ENCODE data around the gene CAND1.

Gene CAND1

GRCh38 chr12:67284561-67284960, 15.4 kb downstream of the CAND1 start:
- H3K27ac ChIP-seq (ENCODE audit: poor library complexity, severe bottlenecking), result no peak overlapping the region
- ATAC-seq (ENCODE audit: low read depth), result no peak
- peaks cover 5% of the 10 kb centered on the region for H3K4me1 ChIP-seq (ENCODE audit: insufficient read depth, poor library complexity, severe bottlenecking)
- no peak for TF ChIP-seq CTCF (IDR thresholded peaks at IDR 0.05; ENCODE audit: poor library complexity, severe bottlenecking)
- DNase-seq (ENCODE audit: low spot score), result no peak
- H3K9me3 ChIP-seq (ENCODE audit: severe bottlenecking), result no peaks in the 10 kb centered on the region
- no peak overlapping the region for H3K4me3 ChIP-seq (ENCODE audit: severe bottlenecking)
- H3K27me3 ChIP-seq (ENCODE audit: insufficient read depth, poor library complexity, severe bottlenecking), result no peaks in the 10 kb centered on the region
- peaks cover 53% of the 10 kb centered on the region for H3K36me3 ChIP-seq (ENCODE audit: low read depth)

GRCh38 chr12:67286257-67286656, 17.1 kb downstream of the CAND1 start:
- Histone ChIP-seq H3K27me3 (ENCODE audit: insufficient read depth, poor library complexity, severe bottlenecking) (no peaks in the 10 kb centered on the region), H3K9me3 (ENCODE audit: severe bottlenecking) (no peaks in the 10 kb centered on the region), H3K4me1 (ENCODE audit: insufficient read depth, poor library complexity, severe bottlenecking) (no peaks in the 10 kb centered on the region), H3K36me3 (ENCODE audit: low read depth) (peaks cover 58% of the 10 kb centered on the region), H3K27ac (ENCODE audit: poor library complexity, severe bottlenecking) (no peak overlapping the region), H3K4me3 (ENCODE audit: severe bottlenecking) (no peak overlapping the region)
- ATAC-seq (ENCODE audit: low read depth), result no peak
- DNase-seq (ENCODE audit: low spot score), result no peak
- no peak for TF ChIP-seq CTCF (IDR thresholded peaks at IDR 0.05; ENCODE audit: poor library complexity, severe bottlenecking)

GRCh38 chr12:67287311-67287710, 18.2 kb downstream of the CAND1 start:
- DNase-seq (ENCODE audit: low spot score) (no peak), ATAC-seq (ENCODE audit: low read depth) (no peak)
- no peak for TF ChIP-seq CTCF (IDR thresholded peaks at IDR 0.05; ENCODE audit: poor library complexity, severe bottlenecking)
- Histone ChIP-seq H3K4me3 (ENCODE audit: severe bottlenecking) (no peak overlapping the region), H3K36me3 (ENCODE audit: low read depth) (peaks cover 56% of the 10 kb centered on the region), H3K27me3 (ENCODE audit: insufficient read depth, poor library complexity, severe bottlenecking) (no peaks in the 10 kb centered on the region), H3K4me1 (ENCODE audit: insufficient read depth, poor library complexity, severe bottlenecking) (no peaks in the 10 kb centered on the region), H3K9me3 (ENCODE audit: severe bottlenecking) (no peaks in the 10 kb centered on the region), H3K27ac (ENCODE audit: poor library complexity, severe bottlenecking) (no peak overlapping the region)

- DNase-seq (ENCODE audit: low spot score) (no peak), ATAC-seq (ENCODE audit: low read depth) (no peak)
- Histone ChIP-seq H3K9me3 (ENCODE audit: severe bottlenecking) (no peaks in the 10 kb centered on the region), H3K36me3 (ENCODE audit: low read depth) (peaks cover 54% of the 10 kb centered on the region), H3K27ac (ENCODE audit: poor library complexity, severe bottlenecking) (no peak overlapping the region), H3K4me3 (ENCODE audit: severe bottlenecking) (no peak overlapping the region), H3K27me3 (ENCODE audit: insufficient read depth, poor library complexity, severe bottlenecking) (no peaks in the 10 kb centered on the region), H3K4me1 (ENCODE audit: insufficient read depth, poor library complexity, severe bottlenecking) (no peaks in the 10 kb centered on the region)
- TF ChIP-seq CTCF (IDR thresholded peaks at IDR 0.05; ENCODE audit: poor library complexity, severe bottlenecking), result no peak
Observed at GRCh38 chr12:67288561-67288960, 19.4 kb downstream of the CAND1 start.

- no peak for TF ChIP-seq CTCF (IDR thresholded peaks at IDR 0.05; ENCODE audit: poor library complexity, severe bottlenecking)
- DNase-seq (ENCODE audit: low spot score) (no peak), ATAC-seq (ENCODE audit: low read depth) (no peak)
- H3K4me3 ChIP-seq (ENCODE audit: severe bottlenecking), result no peak overlapping the region
- H3K27ac ChIP-seq (ENCODE audit: poor library complexity, severe bottlenecking), result no peak overlapping the region
- no peaks in the 10 kb centered on the region for H3K9me3 ChIP-seq (ENCODE audit: severe bottlenecking)
- peaks cover 54% of the 10 kb centered on the region for H3K36me3 ChIP-seq (ENCODE audit: low read depth)
- no peaks in the 10 kb centered on the region for H3K4me1 ChIP-seq (ENCODE audit: insufficient read depth, poor library complexity, severe bottlenecking)
- H3K27me3 ChIP-seq (ENCODE audit: insufficient read depth, poor library complexity, severe bottlenecking), result no peaks in the 10 kb centered on the region
Observed at GRCh38 chr12:67290378-67290777, 21.2 kb downstream of the CAND1 start.

Measured in RWPE2 (cell line).